OCI-LY1 (cell line): ENCODE results near the gene DCTD.

Experiments
- EZH2 ChIP-seq: fragments of 200-600 bp; sonication (generic), shearing (Covaris generic); IDR thresholded peaks from 2 replicates; pipeline ENCODE4 v1.8.0; 2017; ENCODE audit warnings: borderline replicate concordance, mixed run types, mild to moderate bottlenecking, antibody characterized with exemption, low read length, moderate library complexity, mixed read lengths
- TF ChIP-seq, protein P1 (sequence below): fragments of 200-600 bp; sonication (generic), shearing (Covaris generic); IDR thresholded peaks from 2 replicates; pipeline ENCODE4 v1.5.1; 2017; ENCODE audit warnings: mild to moderate bottlenecking, antibody characterized with exemption, low read length, moderate library complexity, mixed read lengths

DNA sequence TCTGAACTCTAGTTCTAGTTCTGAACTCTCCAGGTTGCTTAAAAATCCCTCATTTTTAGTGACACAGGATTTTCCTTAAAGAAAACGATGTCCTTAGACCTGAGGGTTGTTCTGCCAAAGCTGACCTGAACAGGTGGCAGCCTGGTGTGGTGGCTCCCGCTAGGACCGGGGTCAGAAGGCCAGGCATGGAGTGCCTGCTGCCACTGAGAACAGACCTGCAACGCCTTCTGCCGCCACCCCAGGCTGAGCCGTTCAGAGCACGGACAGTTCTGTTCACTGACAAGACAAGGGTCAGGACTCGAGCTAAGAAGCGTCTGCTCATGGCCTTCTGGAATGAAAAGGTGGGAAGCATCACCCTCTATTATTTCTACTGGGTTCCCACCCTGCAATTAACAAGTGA lies 15.8 kb downstream of the DCTD start:
- TF ChIP-seq, protein P1, sequence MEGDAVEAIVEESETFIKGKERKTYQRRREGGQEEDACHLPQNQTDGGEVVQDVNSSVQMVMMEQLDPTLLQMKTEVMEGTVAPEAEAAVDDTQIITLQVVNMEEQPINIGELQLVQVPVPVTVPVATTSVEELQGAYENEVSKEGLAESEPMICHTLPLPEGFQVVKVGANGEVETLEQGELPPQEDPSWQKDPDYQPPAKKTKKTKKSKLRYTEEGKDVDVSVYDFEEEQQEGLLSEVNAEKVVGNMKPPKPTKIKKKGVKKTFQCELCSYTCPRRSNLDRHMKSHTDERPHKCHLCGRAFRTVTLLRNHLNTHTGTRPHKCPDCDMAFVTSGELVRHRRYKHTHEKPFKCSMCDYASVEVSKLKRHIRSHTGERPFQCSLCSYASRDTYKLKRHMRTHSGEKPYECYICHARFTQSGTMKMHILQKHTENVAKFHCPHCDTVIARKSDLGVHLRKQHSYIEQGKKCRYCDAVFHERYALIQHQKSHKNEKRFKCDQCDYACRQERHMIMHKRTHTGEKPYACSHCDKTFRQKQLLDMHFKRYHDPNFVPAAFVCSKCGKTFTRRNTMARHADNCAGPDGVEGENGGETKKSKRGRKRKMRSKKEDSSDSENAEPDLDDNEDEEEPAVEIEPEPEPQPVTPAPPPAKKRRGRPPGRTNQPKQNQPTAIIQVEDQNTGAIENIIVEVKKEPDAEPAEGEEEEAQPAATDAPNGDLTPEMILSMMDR: no peak
- no peak for TF ChIP-seq EZH2
